Measurements from ENCODE around the gene CCK. TPM values are rescaled to one million over a fixed set of nuclear protein-coding genes. Genes with fewer than 3 reads are reported as not detected.

CCK gene
- total RNA-seq, 5 donors from 2014 or later (not counting 1 experiment from before 2014, with no cell fraction given): not detected

- peaks cover 61 to 69% (median 62%) of the 10 kb centered on the region in 3 donors for H3K4me1 Mint-ChIP-seq
- CTCF ChIA-PET: no interaction called here
- Histone ChIP-seq H3K4me1 (ENCODE audit: control insufficient read depth in 1 of 2, extremely low read depth in 1 of 2, insufficient read depth in 2 of 2, low read length in 2 of 2) (peaks cover 39 to 41% of the 10 kb centered on the region in 2 experiments), H3K4me3 (ENCODE audit: control insufficient read depth in 1 of 2, extremely low read depth in 1 of 2, low read length in 1 of 2) (no peak overlapping the region), H3K27ac (ENCODE audit: low read length) (peak overlapping the region; percentile 69), H3K27me3 (replicated peaks in 1 of 2; ENCODE audit: control insufficient read depth in 2 of 2, extremely low read depth in 1 of 2, insufficient read depth in 2 of 2, low read length in 1 of 2) (no peaks in the 10 kb centered on the region), H3K36me3 (ENCODE audit: control insufficient read depth in 2 of 2, extremely low read depth in 1 of 2, insufficient read depth in 1 of 2, low read length in 1 of 2) (peaks cover 5% of the 10 kb centered on the region in 2 donors), H3K9me3 (no peaks in the 10 kb centered on the region)
- POLR2A ChIA-PET: interaction anchor here in 1 of 2 donors (0.5 kb wide), 1 partner anchor 233 kb away, joined by 4 read pairs; no protein-coding TSS in a partner anchor
- no peaks in the 10 kb centered on the region for H3K9me3 Mint-ChIP-seq
- H3K36me3 Mint-ChIP-seq: peaks cover 16% of the 10 kb centered on the region
- peak; percentile 40 to 81 (median 50) for ATAC-seq (replicated peaks in 1 of 4)
- 50% methylated on average over 2 of the region's 5 CpGs for WGBS (ENCODE audit: insufficient coverage)
- peak in 32 of 35 experiments; percentile 11 to 71 (median 40) for DNase-seq
- peak overlapping the region; percentile 85 to 88 for H3K27ac Mint-ChIP-seq
- H3K27me3 Mint-ChIP-seq: no peaks in the 10 kb centered on the region
- H3K4me3 Mint-ChIP-seq: peak overlapping the region; percentile 49 to 63 (median 55)
Measured at GRCh38 chr3:42216931-42217333, 49.1 kb downstream of the CCK start.

- ATAC-seq (replicated peaks in 1 of 4) (peak; percentile 48 to 64 (median 55)), DNase-seq (peak in 1 of 35 experiments; percentile 24)
- Mint-ChIP-seq H3K4me3 (peak overlapping the region; percentile 49 to 63 (median 55)), H3K4me1 (peaks cover 62 to 69% (median 65%) of the 10 kb centered on the region in 3 donors), H3K27me3 (no peaks in the 10 kb centered on the region), H3K36me3 (peaks cover 22% of the 10 kb centered on the region), H3K27ac (peak overlapping the region; percentile 85 to 88), H3K9me3 (no peaks in the 10 kb centered on the region)
- ChIA-PET CTCF (no interaction called here), POLR2A (interaction anchor here in 1 of 2 donors (0.5 kb wide), 1 partner anchor 234 kb away, joined by 4 read pairs; no protein-coding TSS in a partner anchor)
- Histone ChIP-seq H3K27me3 (replicated peaks in 1 of 2; ENCODE audit: control insufficient read depth in 2 of 2, extremely low read depth in 1 of 2, insufficient read depth in 2 of 2, low read length in 1 of 2) (no peaks in the 10 kb centered on the region), H3K27ac (ENCODE audit: low read length) (peak overlapping the region; percentile 69), H3K9me3 (no peaks in the 10 kb centered on the region), H3K4me3 (ENCODE audit: control insufficient read depth in 1 of 2, extremely low read depth in 1 of 2, low read length in 1 of 2) (no peak overlapping the region), H3K4me1 (ENCODE audit: control insufficient read depth in 1 of 2, extremely low read depth in 1 of 2, insufficient read depth in 2 of 2, low read length in 2 of 2) (peaks cover 38 to 41% of the 10 kb centered on the region in 2 experiments), H3K36me3 (ENCODE audit: control insufficient read depth in 2 of 2, extremely low read depth in 1 of 2, insufficient read depth in 1 of 2, low read length in 1 of 2) (peaks cover 5 to 7% of the 10 kb centered on the region in 2 donors)
- 8% methylated on average over 2 of the region's 4 CpGs for WGBS (ENCODE audit: insufficient coverage)
Measured at GRCh38 chr3:42216302-42216701, 49.7 kb downstream of the CCK start.

- ATAC-seq (replicated peaks in 1 of 4) (no peak), DNase-seq (no peak)
- Mint-ChIP-seq H3K27ac (peak overlapping the region; percentile 85 to 88), H3K4me1 (peaks cover 62 to 65% (median 63%) of the 10 kb centered on the region in 3 donors), H3K4me3 (peak overlapping the region in 1 of 3 donors; percentile 69), H3K36me3 (peaks cover 20% of the 10 kb centered on the region), H3K27me3 (no peaks in the 10 kb centered on the region), H3K9me3 (no peaks in the 10 kb centered on the region)
- H3K27ac ChIP-seq (ENCODE audit: low read length): peak overlapping the region; percentile 47
- peaks cover 5 to 15% of the 10 kb centered on the region in 2 donors for H3K36me3 ChIP-seq (ENCODE audit: control insufficient read depth in 2 of 2, extremely low read depth in 1 of 2, insufficient read depth in 1 of 2, low read length in 1 of 2)
- H3K4me1 ChIP-seq (ENCODE audit: control insufficient read depth in 1 of 2, extremely low read depth in 1 of 2, insufficient read depth in 2 of 2, low read length in 2 of 2): peaks cover 37 to 41% of the 10 kb centered on the region in 2 experiments
- no peaks in the 10 kb centered on the region for H3K27me3 ChIP-seq (replicated peaks in 1 of 2; ENCODE audit: control insufficient read depth in 2 of 2, extremely low read depth in 1 of 2, insufficient read depth in 2 of 2, low read length in 1 of 2)
- 100% methylated on average over 1 of the region's 8 CpGs for whole genome bisulfite sequencing (ENCODE audit: insufficient coverage)
- ChIA-PET CTCF (interaction anchor here (1.0 to 1.4 kb wide), 2 partner anchors 23 to 24 kb away, joined by 3 to 4 read pairs; no protein-coding TSS in a partner anchor), POLR2A (no interaction called here)
- no peak overlapping the region for H3K4me3 ChIP-seq (ENCODE audit: control insufficient read depth in 1 of 2, extremely low read depth in 1 of 2, low read length in 1 of 2)
- H3K9me3 ChIP-seq: no peaks in the 10 kb centered on the region
Measured at GRCh38 chr3:42214565-42215283, 51.3 kb downstream of the CCK start.

GRCh38 chr3:42214064-42214463 lies 51.9 kb downstream of the CCK start:
- no peak overlapping the region for H3K4me3 ChIP-seq (ENCODE audit: control insufficient read depth in 1 of 2, extremely low read depth in 1 of 2, low read length in 1 of 2)
- peak overlapping the region; percentile 47 for H3K27ac ChIP-seq (ENCODE audit: low read length)
- peaks cover 5 to 19% of the 10 kb centered on the region in 2 donors for H3K36me3 ChIP-seq (ENCODE audit: control insufficient read depth in 2 of 2, extremely low read depth in 1 of 2, insufficient read depth in 1 of 2, low read length in 1 of 2)
- H3K27me3 Mint-ChIP-seq: no peaks in the 10 kb centered on the region
- H3K9me3 ChIP-seq: no peaks in the 10 kb centered on the region
- peak in 3 of 4 experiments; percentile 35 to 55 (median 41) for ATAC-seq (replicated peaks in 1 of 4)
- DNase-seq: peak in 3 of 35 experiments; percentile 6 to 17 (median 14)
- peaks cover 37 to 41% of the 10 kb centered on the region in 2 experiments for H3K4me1 ChIP-seq (ENCODE audit: control insufficient read depth in 1 of 2, extremely low read depth in 1 of 2, insufficient read depth in 2 of 2, low read length in 2 of 2)
- H3K4me3 Mint-ChIP-seq: peak overlapping the region in 1 of 3 donors; percentile 69
- 31% methylated on average over 2 of the region's 2 CpGs for WGBS (ENCODE audit: insufficient coverage)
- ChIA-PET CTCF (interaction anchor here in 1 of 2 donors (1.0 kb wide), 1 partner anchor 23 kb away, joined by 4 read pairs; no protein-coding TSS in a partner anchor), POLR2A (no interaction called here)
- H3K27ac Mint-ChIP-seq: peak overlapping the region; percentile 85 to 88
- H3K9me3 Mint-ChIP-seq: no peaks in the 10 kb centered on the region
- H3K36me3 Mint-ChIP-seq: peaks cover 25% of the 10 kb centered on the region
- no peaks in the 10 kb centered on the region for H3K27me3 ChIP-seq (replicated peaks in 1 of 2; ENCODE audit: control insufficient read depth in 2 of 2, extremely low read depth in 1 of 2, insufficient read depth in 2 of 2, low read length in 1 of 2)
- peaks cover 62 to 65% (median 63%) of the 10 kb centered on the region in 3 donors for H3K4me1 Mint-ChIP-seq

DNA sequence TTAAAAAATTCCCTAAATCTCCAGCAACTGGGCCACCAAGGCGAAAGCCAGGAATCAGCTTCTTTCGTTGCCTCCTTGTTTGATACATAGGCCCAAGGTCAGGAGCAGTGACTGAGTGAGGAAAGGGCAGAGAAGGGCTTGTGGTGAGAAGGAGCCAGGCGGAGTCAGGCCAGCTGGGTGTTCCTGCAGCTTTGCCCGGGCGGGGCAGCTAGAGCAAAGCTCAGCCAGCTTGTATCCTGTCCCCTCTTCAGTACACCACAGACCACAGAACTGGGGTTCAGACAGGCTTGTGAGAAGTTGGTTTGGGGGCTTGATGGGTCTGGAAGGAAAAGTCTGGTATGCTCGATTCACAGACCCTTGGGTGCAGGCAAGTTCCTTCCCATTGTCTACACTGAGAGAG lies 52.6 kb downstream of the CCK start:
- 42% methylated on average over 1 of the region's 6 CpGs for WGBS (ENCODE audit: insufficient coverage)
- peak in 9 of 35 experiments; percentile 6 to 42 (median 22) for DNase-seq

GRCh38 chr3:42210726-42211125 lies 55.3 kb downstream of the CCK start:
- Mint-ChIP-seq H3K27ac (peak overlapping the region in 1 of 2 donors; percentile 44), H3K4me3 (no peak overlapping the region), H3K36me3 (peaks cover 51% of the 10 kb centered on the region), H3K9me3 (peaks cover 0 to 4% (median 1%) of the 10 kb centered on the region in 3 donors), H3K27me3 (no peaks in the 10 kb centered on the region), H3K4me1 (peaks cover 32 to 39% (median 38%) of the 10 kb centered on the region in 3 donors)
- POLR2A ChIA-PET: no interaction called here
- 100% methylated on average over 1 of the region's 2 CpGs for WGBS (ENCODE audit: insufficient coverage)
- peaks cover 4 to 24% of the 10 kb centered on the region in 2 donors for H3K36me3 ChIP-seq (ENCODE audit: control insufficient read depth in 2 of 2, extremely low read depth in 1 of 2, insufficient read depth in 1 of 2, low read length in 1 of 2)
- no peak for ATAC-seq (replicated peaks in 1 of 4)
- no peak overlapping the region for H3K4me3 ChIP-seq (ENCODE audit: control insufficient read depth in 1 of 2, extremely low read depth in 1 of 2, low read length in 1 of 2)
- no peak overlapping the region for H3K27ac ChIP-seq (ENCODE audit: low read length)
- H3K27me3 ChIP-seq (replicated peaks in 1 of 2; ENCODE audit: control insufficient read depth in 2 of 2, extremely low read depth in 1 of 2, insufficient read depth in 2 of 2, low read length in 1 of 2): no peaks in the 10 kb centered on the region
- H3K4me1 ChIP-seq (ENCODE audit: control insufficient read depth in 1 of 2, extremely low read depth in 1 of 2, insufficient read depth in 2 of 2, low read length in 2 of 2): peaks cover 21 to 25% of the 10 kb centered on the region in 2 experiments
- no peaks in the 10 kb centered on the region for H3K9me3 ChIP-seq
- CTCF ChIA-PET: interaction anchor here (0.6 to 1.2 kb wide), 3 partner anchors 13 to 238 kb away, joined by 3 to 8 read pairs (median 7); no protein-coding TSS in a partner anchor
- DNase-seq: no peak

More for the DNA sequence above, 52.6 kb downstream of the CCK start:
- Mint-ChIP-seq H3K27me3 (no peaks in the 10 kb centered on the region), H3K27ac (peak overlapping the region; percentile 85 to 88), H3K4me3 (peak overlapping the region in 2 of 3 donors; percentile 21 to 69), H3K36me3 (peaks cover 32% of the 10 kb centered on the region), H3K9me3 (peaks cover 0 to 1% (median 0%) of the 10 kb centered on the region in 3 donors), H3K4me1 (peaks cover 57 to 63% (median 57%) of the 10 kb centered on the region in 3 donors)
- Histone ChIP-seq H3K4me1 (ENCODE audit: control insufficient read depth in 1 of 2, extremely low read depth in 1 of 2, insufficient read depth in 2 of 2, low read length in 2 of 2) (peaks cover 37 to 41% of the 10 kb centered on the region in 2 experiments), H3K36me3 (ENCODE audit: control insufficient read depth in 2 of 2, extremely low read depth in 1 of 2, insufficient read depth in 1 of 2, low read length in 1 of 2) (peaks cover 5 to 22% of the 10 kb centered on the region in 2 donors), H3K4me3 (ENCODE audit: control insufficient read depth in 1 of 2, extremely low read depth in 1 of 2, low read length in 1 of 2) (no peak overlapping the region), H3K27ac (ENCODE audit: low read length) (no peak overlapping the region), H3K9me3 (no peaks in the 10 kb centered on the region), H3K27me3 (replicated peaks in 1 of 2; ENCODE audit: control insufficient read depth in 2 of 2, extremely low read depth in 1 of 2, insufficient read depth in 2 of 2, low read length in 1 of 2) (no peaks in the 10 kb centered on the region)
- peak; percentile 48 to 73 (median 61) for ATAC-seq (replicated peaks in 1 of 4)
- ChIA-PET CTCF (interaction anchor here (0.6 to 0.8 kb wide), 2 partner anchors 22 to 256 kb away, joined by 3 read pairs; no protein-coding TSS in a partner anchor), POLR2A (no interaction called here)

All from T-cell (primary cell).